ENCODE measurements around the gene ZBTB38. TPM values are rescaled to one million over a fixed set of nuclear protein-coding genes. Genes with fewer than 3 reads are reported as not detected.

The ZBTB38 gene
- total RNA-seq, 3 donors from 2014 or later = 126 to 238 (median 138) TPM

- H3K27ac ChIP-seq = no peak overlapping the region
- H3K36me3 ChIP-seq = no peaks in the 10 kb centered on the region
- H3K4me3 ChIP-seq = no peak overlapping the region
- no peak for DNase-seq (ENCODE audit: low spot score in 2 of 2)
- H3K27me3 ChIP-seq = no peaks in the 10 kb centered on the region
- H3K9me3 ChIP-seq = no peaks in the 10 kb centered on the region
- intact Hi-C loops (cut with DNase I; ENCODE audit: low total_unique reads) = loop anchor here (10.0 kb wide), 1 partner anchor 62 kb away; no protein-coding TSS in a partner anchor
- peaks cover 7 to 14% of the 10 kb centered on the region in 2 donors for H3K4me1 ChIP-seq
- TF ChIP-seq POLR2AphosphoS5 (IDR thresholded peaks at IDR 0.05) (no peak), POLR2A (IDR thresholded peaks at IDR 0.05) (no peak), CTCF (IDR thresholded peaks at IDR 0.05) (no peak)
Measured at GRCh38 chr3:141372656-141373055, 4.4 kb downstream of the ZBTB38 start.

- Histone ChIP-seq H3K27me3 (no peaks in the 10 kb centered on the region), H3K27ac (no peak overlapping the region), H3K4me1 (peaks cover 1 to 8% of the 10 kb centered on the region in 2 donors), H3K4me3 (no peak overlapping the region), H3K9me3 (no peaks in the 10 kb centered on the region), H3K36me3 (no peaks in the 10 kb centered on the region)
- DNase-seq (ENCODE audit: low spot score in 2 of 2) = no peak
- TF ChIP-seq POLR2A (IDR thresholded peaks at IDR 0.05) = no peak
- intact Hi-C loops (cut with DNase I; ENCODE audit: low total_unique reads) = loop anchor here (10.0 kb wide), 1 partner anchor 62 kb away; no protein-coding TSS in a partner anchor
Measured at GRCh38 chr3:141373232-141373631, 4.9 kb downstream of the ZBTB38 start.

GRCh38 chr3:141373768-141374526, 5.6 kb downstream of the ZBTB38 start:
- intact Hi-C loops (cut with DNase I; ENCODE audit: low total_unique reads) = loop anchor here (10.0 kb wide), 1 partner anchor 61 kb away; no protein-coding TSS in a partner anchor
- DNase-seq (ENCODE audit: low spot score in 2 of 2) = no peak
- Histone ChIP-seq H3K27me3 (no peaks in the 10 kb centered on the region), H3K27ac (no peak overlapping the region), H3K4me1 (peaks cover 0 to 8% of the 10 kb centered on the region in 2 donors), H3K36me3 (no peaks in the 10 kb centered on the region), H3K4me3 (no peak overlapping the region), H3K9me3 (no peaks in the 10 kb centered on the region)
- no peak for TF ChIP-seq POLR2AphosphoS5 (IDR thresholded peaks at IDR 0.05)
- no peak for TF ChIP-seq POLR2A (IDR thresholded peaks at IDR 0.05)
- no peak for TF ChIP-seq CTCF (IDR thresholded peaks at IDR 0.05)

GRCh38 chr3:141375381-141376301, 7.3 kb downstream of the ZBTB38 start:
- H3K36me3 ChIP-seq = no peaks in the 10 kb centered on the region
- no peaks in the 10 kb centered on the region for H3K9me3 ChIP-seq
- TF ChIP-seq POLR2AphosphoS5 (IDR thresholded peaks at IDR 0.05) = no peak
- no peak for TF ChIP-seq POLR2A (IDR thresholded peaks at IDR 0.05)
- TF ChIP-seq CTCF (IDR thresholded peaks at IDR 0.05) = no peak
- intact Hi-C loops (cut with DNase I; ENCODE audit: low total_unique reads) = loop anchor here (10.0 kb wide), 1 partner anchor 59 kb away; no protein-coding TSS in a partner anchor
- H3K27me3 ChIP-seq = no peaks in the 10 kb centered on the region
- no peak overlapping the region for H3K4me3 ChIP-seq
- H3K27ac ChIP-seq = no peak overlapping the region
- H3K4me1 ChIP-seq = no peaks in the 10 kb centered on the region
- DNase-seq (ENCODE audit: low spot score in 2 of 2) = no peak

GRCh38 chr3:141377377-141377776, 9.1 kb downstream of the ZBTB38 start:
- no peak overlapping the region for H3K27ac ChIP-seq
- H3K27me3 ChIP-seq = no peaks in the 10 kb centered on the region
- H3K4me1 ChIP-seq = no peaks in the 10 kb centered on the region
- DNase-seq (ENCODE audit: low spot score in 2 of 2) = no peak
- no peak overlapping the region for H3K4me3 ChIP-seq
- intact Hi-C loops (cut with DNase I; ENCODE audit: low total_unique reads) = loop anchor here (10.0 kb wide), 1 partner anchor 57 kb away; no protein-coding TSS in a partner anchor
- no peaks in the 10 kb centered on the region for H3K9me3 ChIP-seq
- no peaks in the 10 kb centered on the region for H3K36me3 ChIP-seq
- TF ChIP-seq POLR2A (IDR thresholded peaks at IDR 0.05) = no peak
- TF ChIP-seq POLR2AphosphoS5 (IDR thresholded peaks at IDR 0.05) = no peak
- TF ChIP-seq CTCF (IDR thresholded peaks at IDR 0.05) = no peak

All from breast epithelium (tissue), 4 donors.